ENCODE results near the gene PHC2. TPM values are rescaled to one million over a fixed set of nuclear protein-coding genes. Genes with fewer than 3 reads are reported as not detected.

The PHC2 gene
- total RNA-seq, 1 donor = 85.4 TPM

GRCh38 chr1:33364565-33364918, 66.4 kb downstream of the PHC2 start:
- Histone ChIP-seq H3K79me2 (ENCODE audit: insufficient read depth, low read length) (peaks cover 2% of the 10 kb centered on the region), H3K4me2 (ENCODE audit: insufficient read depth, low read length) (no peak overlapping the region), H2AFZ (ENCODE audit: low read length) (no peak overlapping the region), H3K4me1 (ENCODE audit: insufficient read depth, low read length) (peaks cover 14% of the 10 kb centered on the region), H3K27ac (ENCODE audit: low read depth, low read length) (no peak overlapping the region), H3K4me3 (ENCODE audit: insufficient read depth, low read length) (no peak overlapping the region), H3K36me3 (ENCODE audit: insufficient read depth, low read length) (peaks cover 50% of the 10 kb centered on the region), H3K9me3 (ENCODE audit: low read depth, low read length) (no peaks in the 10 kb centered on the region), H3K27me3 (ENCODE audit: insufficient read depth, low read length) (no peaks in the 10 kb centered on the region), H4K20me1 (ENCODE audit: insufficient read depth, low read length) (no peaks in the 10 kb centered on the region)
- DNase-seq (ENCODE audit: insufficient read length, low spot score, missing footprints) = no peak
- TF ChIP-seq CTCF (IDR thresholded peaks at IDR 0.05; ENCODE audit: extremely low read depth, low read depth, low read length) = no peak

GRCh38 chr1:33363470-33363861, 67.4 kb downstream of the PHC2 start:
- no peak for DNase-seq (ENCODE audit: insufficient read length, low spot score, missing footprints)
- Histone ChIP-seq H3K4me2 (ENCODE audit: insufficient read depth, low read length) (no peak overlapping the region), H3K27ac (ENCODE audit: low read depth, low read length) (no peak overlapping the region)

GRCh38 chr1:33363021-33363420, 67.9 kb downstream of the PHC2 start:
- Histone ChIP-seq H3K36me3 (ENCODE audit: insufficient read depth, low read length) (peaks cover 66% of the 10 kb centered on the region), H3K9me3 (ENCODE audit: low read depth, low read length) (no peaks in the 10 kb centered on the region), H2AFZ (ENCODE audit: low read length) (no peak overlapping the region), H3K27me3 (ENCODE audit: insufficient read depth, low read length) (no peaks in the 10 kb centered on the region), H3K27ac (ENCODE audit: low read depth, low read length) (no peak overlapping the region), H3K79me2 (ENCODE audit: insufficient read depth, low read length) (peaks cover 2% of the 10 kb centered on the region), H4K20me1 (ENCODE audit: insufficient read depth, low read length) (no peaks in the 10 kb centered on the region), H3K4me2 (ENCODE audit: insufficient read depth, low read length) (no peak overlapping the region), H3K4me1 (ENCODE audit: insufficient read depth, low read length) (peaks cover 14% of the 10 kb centered on the region), H3K4me3 (ENCODE audit: insufficient read depth, low read length) (no peak overlapping the region)
- no peak for DNase-seq (ENCODE audit: insufficient read length, low spot score, missing footprints)
- TF ChIP-seq CTCF (IDR thresholded peaks at IDR 0.05; ENCODE audit: extremely low read depth, low read depth, low read length) = no peak

More at GRCh38 chr1:33363470-33363861, 67.4 kb downstream of the PHC2 start:
- no peaks in the 10 kb centered on the region for H3K27me3 ChIP-seq (ENCODE audit: insufficient read depth, low read length)
- H4K20me1 ChIP-seq (ENCODE audit: insufficient read depth, low read length) = no peaks in the 10 kb centered on the region
- peaks cover 2% of the 10 kb centered on the region for H3K79me2 ChIP-seq (ENCODE audit: insufficient read depth, low read length)
- H3K36me3 ChIP-seq (ENCODE audit: insufficient read depth, low read length) = peaks cover 61% of the 10 kb centered on the region
- H3K9me3 ChIP-seq (ENCODE audit: low read depth, low read length) = no peaks in the 10 kb centered on the region
- H3K4me3 ChIP-seq (ENCODE audit: insufficient read depth, low read length) = no peak overlapping the region
- no peak overlapping the region for H2AFZ ChIP-seq (ENCODE audit: low read length)
- H3K4me1 ChIP-seq (ENCODE audit: insufficient read depth, low read length) = peaks cover 14% of the 10 kb centered on the region
- TF ChIP-seq CTCF (IDR thresholded peaks at IDR 0.05; ENCODE audit: extremely low read depth, low read depth, low read length) = no peak

- no peak overlapping the region for H3K4me3 ChIP-seq (ENCODE audit: insufficient read depth, low read length)
- no peak for TF ChIP-seq CTCF (IDR thresholded peaks at IDR 0.05; ENCODE audit: extremely low read depth, low read depth, low read length)
- H3K4me1 ChIP-seq (ENCODE audit: insufficient read depth, low read length) = peaks cover 14% of the 10 kb centered on the region
- H3K9me3 ChIP-seq (ENCODE audit: low read depth, low read length) = no peaks in the 10 kb centered on the region
- H3K4me2 ChIP-seq (ENCODE audit: insufficient read depth, low read length) = no peak overlapping the region
- H3K36me3 ChIP-seq (ENCODE audit: insufficient read depth, low read length) = peaks cover 66% of the 10 kb centered on the region
- no peaks in the 10 kb centered on the region for H4K20me1 ChIP-seq (ENCODE audit: insufficient read depth, low read length)
- H3K79me2 ChIP-seq (ENCODE audit: insufficient read depth, low read length) = no peaks in the 10 kb centered on the region
- no peak for DNase-seq (ENCODE audit: insufficient read length, low spot score, missing footprints)
- H3K27ac ChIP-seq (ENCODE audit: low read depth, low read length) = no peak overlapping the region
- H3K27me3 ChIP-seq (ENCODE audit: insufficient read depth, low read length) = no peaks in the 10 kb centered on the region
- no peak overlapping the region for H2AFZ ChIP-seq (ENCODE audit: low read length)
Observed at GRCh38 chr1:33361532-33362235, 69.2 kb downstream of the PHC2 start.

All from osteoblast (primary cell).